ENCODE measurements around the gene NF2. TPM values are rescaled to one million over a fixed set of nuclear protein-coding genes. Genes with fewer than 3 reads are reported as not detected.

Gene NF2
- total RNA-seq, 2 experiments from 2014 or later, result 34.4 to 35.3 TPM

DNA sequence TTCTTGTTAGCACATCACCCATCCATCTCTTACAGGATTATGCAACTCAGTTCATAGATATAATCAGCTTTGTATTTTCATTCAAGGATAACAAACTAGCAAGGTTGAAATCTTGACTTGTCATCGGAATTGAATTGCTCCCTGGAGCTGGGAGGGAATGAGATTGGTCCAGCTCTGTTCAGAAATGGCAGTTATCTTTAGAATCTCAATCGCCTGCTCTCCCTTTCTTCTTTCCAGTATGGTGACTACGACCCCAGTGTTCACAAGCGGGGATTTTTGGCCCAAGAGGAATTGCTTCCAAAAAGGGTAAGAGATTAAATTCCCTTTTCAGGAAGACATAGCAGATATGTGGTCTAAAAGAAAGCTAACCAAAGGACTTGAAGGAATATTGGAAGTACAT, 51.0 kb downstream of the NF2 start:
- Mint-ChIP-seq H3K9me3 (no peaks in the 10 kb centered on the region), H3K27me3 (no peaks in the 10 kb centered on the region), H3K27ac (no peak overlapping the region), H3K36me3 (ENCODE audit: low read depth) (peaks cover 2% of the 10 kb centered on the region), H3K4me1 (ENCODE audit: low read depth) (no peaks in the 10 kb centered on the region), H3K4me3 (no peak overlapping the region)
- intact Hi-C loops (cut with micrococcal nuclease), result no loop called here
- TF ChIP-seq, protein P1, sequence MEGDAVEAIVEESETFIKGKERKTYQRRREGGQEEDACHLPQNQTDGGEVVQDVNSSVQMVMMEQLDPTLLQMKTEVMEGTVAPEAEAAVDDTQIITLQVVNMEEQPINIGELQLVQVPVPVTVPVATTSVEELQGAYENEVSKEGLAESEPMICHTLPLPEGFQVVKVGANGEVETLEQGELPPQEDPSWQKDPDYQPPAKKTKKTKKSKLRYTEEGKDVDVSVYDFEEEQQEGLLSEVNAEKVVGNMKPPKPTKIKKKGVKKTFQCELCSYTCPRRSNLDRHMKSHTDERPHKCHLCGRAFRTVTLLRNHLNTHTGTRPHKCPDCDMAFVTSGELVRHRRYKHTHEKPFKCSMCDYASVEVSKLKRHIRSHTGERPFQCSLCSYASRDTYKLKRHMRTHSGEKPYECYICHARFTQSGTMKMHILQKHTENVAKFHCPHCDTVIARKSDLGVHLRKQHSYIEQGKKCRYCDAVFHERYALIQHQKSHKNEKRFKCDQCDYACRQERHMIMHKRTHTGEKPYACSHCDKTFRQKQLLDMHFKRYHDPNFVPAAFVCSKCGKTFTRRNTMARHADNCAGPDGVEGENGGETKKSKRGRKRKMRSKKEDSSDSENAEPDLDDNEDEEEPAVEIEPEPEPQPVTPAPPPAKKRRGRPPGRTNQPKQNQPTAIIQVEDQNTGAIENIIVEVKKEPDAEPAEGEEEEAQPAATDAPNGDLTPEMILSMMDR (IDR thresholded peaks at IDR 0.05), result no peak
- DNase-seq (no peak), ATAC-seq (no peak)
- POLR2A ChIA-PET, result interaction anchor here (0.5 kb wide), 1 partner anchor 17 kb away, joined by 4 read pairs; no protein-coding TSS in a partner anchor
- CTCF ChIA-PET, result interaction anchor here (1.0 to 2.6 kb wide), 6 partner anchors 10 to 454 kb away, joined by 3 to 11 read pairs (median 3); no protein-coding TSS in a partner anchor

DNA sequence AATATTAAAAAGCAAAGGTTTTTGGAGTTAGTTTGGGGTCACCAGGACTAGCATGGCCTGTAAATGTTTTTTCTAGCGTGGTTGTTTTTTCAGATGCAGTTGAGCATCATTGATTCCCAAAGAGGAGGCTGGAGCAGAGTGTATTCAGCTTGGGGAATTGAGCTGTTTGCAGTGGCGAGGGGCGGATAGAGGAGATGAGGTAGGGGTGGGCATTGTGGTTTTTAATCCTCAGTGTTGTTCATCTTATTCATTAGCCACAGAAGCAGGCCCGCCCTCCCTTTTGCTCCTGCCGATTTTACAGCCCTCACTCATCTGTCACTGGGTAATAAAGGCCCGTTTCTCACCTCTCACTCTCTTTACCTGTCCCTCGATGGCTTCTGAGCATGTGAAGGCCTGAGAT, 51.4 kb downstream of the NF2 start:
- Mint-ChIP-seq H3K9me3 (no peaks in the 10 kb centered on the region), H3K27me3 (no peaks in the 10 kb centered on the region), H3K4me1 (ENCODE audit: low read depth) (no peaks in the 10 kb centered on the region), H3K4me3 (no peak overlapping the region), H3K36me3 (ENCODE audit: low read depth) (peaks cover 3% of the 10 kb centered on the region), H3K27ac (no peak overlapping the region)
- CTCF ChIA-PET, result interaction anchor here (1.0 to 2.6 kb wide), 5 partner anchors 18 to 453 kb away, joined by 3 to 11 read pairs (median 3); no protein-coding TSS in a partner anchor
- intact Hi-C loops (cut with micrococcal nuclease), result no loop called here
- DNase-seq, result no peak
- no peak for ATAC-seq
- POLR2A ChIA-PET, result no interaction called here
- TF ChIP-seq, protein P1 (IDR thresholded peaks at IDR 0.05), result no peak

DNA sequence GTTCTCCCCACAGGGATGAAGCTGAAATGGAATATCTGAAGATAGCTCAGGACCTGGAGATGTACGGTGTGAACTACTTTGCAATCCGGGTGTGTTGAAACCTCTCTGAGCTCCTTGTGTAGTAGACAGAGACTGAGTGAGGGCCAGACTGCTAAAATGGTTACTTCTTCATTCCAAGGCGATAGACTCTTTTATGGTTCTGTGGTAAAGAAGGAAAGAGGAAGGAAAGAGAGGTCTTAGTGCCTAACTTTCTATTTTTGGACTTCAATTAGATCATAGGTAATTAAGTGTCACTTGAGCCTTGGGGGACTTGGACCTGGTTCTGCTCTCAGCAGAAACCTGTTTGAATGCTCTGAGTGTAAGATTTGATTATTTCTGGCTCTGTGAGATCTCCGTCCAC, 54.7 kb downstream of the NF2 start:
- ChIA-PET POLR2A (no interaction called here), CTCF (interaction anchor here (1.0 to 1.3 kb wide), 2 partner anchors 11 to 22 kb away, joined by 4 to 5 read pairs; no protein-coding TSS in a partner anchor)
- H3K27ac Mint-ChIP-seq, result no peak overlapping the region
- H3K36me3 Mint-ChIP-seq (ENCODE audit: low read depth), result peaks cover 4% of the 10 kb centered on the region
- no peak overlapping the region for H3K4me3 Mint-ChIP-seq
- H3K27me3 Mint-ChIP-seq, result no peaks in the 10 kb centered on the region
- intact Hi-C loops (cut with micrococcal nuclease), result no loop called here
- H3K9me3 Mint-ChIP-seq, result no peaks in the 10 kb centered on the region
- TF ChIP-seq, protein P1 (IDR thresholded peaks at IDR 0.05), result no peak
- DNase-seq (no peak), ATAC-seq (no peak)
- no peaks in the 10 kb centered on the region for H3K4me1 Mint-ChIP-seq (ENCODE audit: low read depth)

DNA sequence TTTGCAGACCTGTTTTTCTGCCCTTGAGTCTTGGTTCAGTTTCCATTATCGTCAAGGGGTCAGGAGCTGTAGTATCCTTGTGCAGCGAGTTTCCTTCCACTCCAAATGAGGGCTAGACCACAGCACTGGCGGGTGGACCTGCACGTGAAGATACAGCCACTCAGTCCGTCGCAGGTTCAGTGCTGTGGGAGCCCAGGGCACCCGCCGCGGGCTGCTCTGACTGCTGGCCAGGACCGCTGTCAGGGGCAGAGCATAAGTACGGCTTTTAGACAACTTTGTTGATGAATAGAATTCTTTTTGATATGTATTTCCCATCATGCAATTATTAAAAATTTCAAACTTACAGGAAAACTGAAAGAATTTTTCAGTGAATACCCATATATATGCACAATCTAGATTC, 56.6 kb downstream of the NF2 start:
- H3K9me3 Mint-ChIP-seq, result no peaks in the 10 kb centered on the region
- H3K27ac Mint-ChIP-seq, result no peak overlapping the region
- peaks cover 2% of the 10 kb centered on the region for H3K4me1 Mint-ChIP-seq (ENCODE audit: low read depth)
- no peak overlapping the region for H3K4me3 Mint-ChIP-seq
- intact Hi-C loops (cut with micrococcal nuclease), result no loop called here
- POLR2A ChIA-PET, result no interaction called here
- TF ChIP-seq, protein P1 (IDR thresholded peaks at IDR 0.05), result no peak
- CTCF ChIA-PET, result no interaction called here
- no peaks in the 10 kb centered on the region for H3K27me3 Mint-ChIP-seq
- DNase-seq, result no peak
- no peak for ATAC-seq
- H3K36me3 Mint-ChIP-seq (ENCODE audit: low read depth), result peaks cover 13% of the 10 kb centered on the region

DNA sequence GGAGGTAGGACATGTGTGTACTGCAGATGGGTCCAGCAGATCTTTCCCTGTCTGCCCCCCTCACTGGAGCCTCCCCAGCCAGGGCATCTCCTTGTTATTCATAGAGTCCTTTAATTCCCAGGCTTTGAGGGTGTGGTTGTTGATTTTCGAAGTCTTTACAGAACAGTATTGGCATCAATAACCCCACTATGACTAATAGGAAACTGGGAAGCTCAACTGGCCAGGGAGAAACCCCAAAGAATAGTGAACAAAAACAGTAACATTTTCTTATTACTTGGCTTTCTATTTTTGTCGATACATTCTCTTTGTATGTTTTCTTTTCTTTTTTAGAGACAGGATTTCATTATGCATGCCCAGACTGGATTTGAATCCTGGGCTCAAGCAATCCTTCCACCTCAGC, 57.9 kb downstream of the NF2 start:
- Mint-ChIP-seq H3K4me3 (no peak overlapping the region), H3K4me1 (ENCODE audit: low read depth) (peaks cover 2% of the 10 kb centered on the region), H3K9me3 (no peaks in the 10 kb centered on the region), H3K36me3 (ENCODE audit: low read depth) (peaks cover 13% of the 10 kb centered on the region), H3K27me3 (no peaks in the 10 kb centered on the region), H3K27ac (no peak overlapping the region)
- ATAC-seq (no peak), DNase-seq (no peak)
- POLR2A ChIA-PET, result no interaction called here
- intact Hi-C loops (cut with micrococcal nuclease), result no loop called here
- TF ChIP-seq, protein P1 (IDR thresholded peaks at IDR 0.05), result no peak
- CTCF ChIA-PET, result interaction anchor here (1.0 to 1.4 kb wide), 2 partner anchors 28 to 36 kb away, joined by 3 read pairs; no protein-coding TSS in a partner anchor

All from activated CD8-positive, alpha-beta T cell treated with anti-CD3 and anti-CD28 coated beads for 36 hours (primary cell).